HG03457 (cell line): ENCODE data around the gene MYO1F.
"Not testable (repeated sequence)": the region's sequence is repeated elsewhere in the genome, so short reads cannot be mapped to it uniquely, and the experiment has no call there.

Source experiments
- ATAC-seq: cut with Tn5 transposase; IDR thresholded peaks from one replicate; pipeline ENCODE4 v1.9.1; 2021; ENCODE audit warnings: moderate number of reproducible peaks; ENCODE audit not compliant: unreplicated experiment

MYO1F gene

DNA sequence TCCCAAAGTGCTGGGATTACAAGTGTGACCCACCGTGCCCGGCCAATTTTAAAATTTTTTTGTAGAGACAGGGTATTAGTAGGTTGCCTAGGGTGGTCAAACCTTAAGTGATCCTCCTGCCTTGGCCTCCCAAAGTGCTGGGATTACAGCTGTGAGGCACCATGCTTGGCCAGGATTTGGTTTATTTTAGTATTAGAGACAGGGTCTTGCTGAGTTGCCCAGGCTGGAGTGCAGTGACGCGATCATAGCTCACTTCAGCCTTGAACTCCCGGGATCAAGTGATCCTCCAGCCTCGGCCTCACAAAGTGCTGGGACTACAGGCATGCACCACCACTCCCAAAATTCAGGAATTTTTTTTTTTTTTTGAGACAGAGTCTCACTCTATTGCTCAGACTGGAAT, 57.9 kb downstream of the MYO1F start:
- ATAC-seq, result no peak

DNA sequence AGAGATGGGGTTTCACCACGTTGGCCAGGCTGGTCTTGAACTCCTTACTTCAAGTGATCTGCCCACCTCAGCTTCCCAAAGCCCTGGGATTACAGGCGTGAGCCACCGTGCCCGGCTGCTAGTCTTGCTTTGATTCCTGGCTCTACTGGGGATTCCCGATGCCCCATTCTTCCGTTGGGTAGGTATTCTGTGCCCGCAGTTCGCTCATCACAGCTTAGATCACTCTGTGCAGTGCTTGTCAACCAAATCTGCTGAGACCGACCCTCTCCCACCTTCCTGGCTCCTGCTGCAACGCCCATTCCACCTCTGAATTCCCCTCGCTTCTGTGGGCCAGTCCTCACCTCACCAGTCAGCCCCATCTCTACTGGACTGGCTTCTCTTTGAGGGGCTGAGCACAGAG, 58.7 kb downstream of the MYO1F start:
- ATAC-seq, result no peak

DNA sequence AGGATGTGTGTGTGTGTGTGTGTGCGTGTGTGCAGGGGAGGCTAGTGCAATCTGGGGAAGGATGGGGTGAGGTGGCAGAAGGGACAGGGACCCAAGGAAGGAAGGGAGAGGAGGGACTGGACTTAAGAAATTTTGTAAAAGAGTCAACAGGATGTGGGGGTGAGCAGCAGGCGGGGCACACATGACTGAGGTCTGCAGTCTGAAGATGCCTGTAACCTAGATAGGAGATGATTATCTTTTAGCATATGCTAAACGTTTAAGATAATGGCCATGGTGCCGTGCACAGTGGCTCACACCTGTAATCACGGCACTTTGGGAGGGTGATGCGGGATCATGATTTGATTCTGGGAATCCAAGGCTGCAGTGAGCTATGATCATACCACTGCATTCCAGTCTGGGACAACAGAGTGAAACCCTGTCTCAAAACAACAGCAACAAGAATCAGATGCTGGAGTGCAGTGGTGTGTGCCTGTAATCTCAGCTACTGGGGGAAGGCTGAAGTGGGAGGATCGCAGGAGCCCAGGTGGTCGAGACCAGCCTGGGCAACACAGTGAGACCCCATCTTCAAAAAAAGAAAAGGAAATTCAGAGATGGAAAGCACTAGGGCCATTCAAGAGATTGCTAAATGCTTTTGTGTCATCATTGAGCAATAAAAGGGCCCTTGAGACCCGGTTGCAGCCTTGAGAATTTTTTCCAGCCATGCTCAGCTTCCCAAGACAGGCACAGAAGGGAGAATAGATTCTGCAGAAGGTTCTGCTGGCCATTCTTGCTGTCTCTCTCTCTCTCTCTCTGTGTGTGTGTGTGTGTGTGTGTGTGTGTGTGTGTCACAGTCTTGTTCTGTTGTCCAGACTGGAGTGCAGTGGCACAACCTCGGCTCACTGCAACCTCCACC, 59.4 kb downstream of the MYO1F start:
- ATAC-seq, result no peak

DNA sequence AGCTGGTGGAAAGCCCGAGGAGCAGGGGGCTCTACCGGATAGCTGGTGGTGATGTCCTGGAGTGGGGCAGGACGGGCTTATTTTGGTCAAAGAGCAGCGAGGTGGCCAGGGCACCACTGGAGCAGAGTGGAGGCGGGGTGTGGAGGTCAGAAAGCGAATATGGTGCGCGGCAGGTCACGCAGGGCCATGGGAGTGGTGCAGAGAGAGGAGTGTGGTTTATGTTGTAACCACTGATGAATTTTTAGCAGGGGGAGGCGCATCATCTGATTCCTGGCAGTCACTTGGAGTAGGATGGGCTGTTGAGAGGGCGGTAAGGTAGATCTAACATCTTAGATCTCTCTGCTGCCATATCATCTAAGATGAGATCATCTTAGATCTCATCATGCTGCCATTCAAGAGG, 61.9 kb downstream of the MYO1F start:
- no peak for ATAC-seq

DNA sequence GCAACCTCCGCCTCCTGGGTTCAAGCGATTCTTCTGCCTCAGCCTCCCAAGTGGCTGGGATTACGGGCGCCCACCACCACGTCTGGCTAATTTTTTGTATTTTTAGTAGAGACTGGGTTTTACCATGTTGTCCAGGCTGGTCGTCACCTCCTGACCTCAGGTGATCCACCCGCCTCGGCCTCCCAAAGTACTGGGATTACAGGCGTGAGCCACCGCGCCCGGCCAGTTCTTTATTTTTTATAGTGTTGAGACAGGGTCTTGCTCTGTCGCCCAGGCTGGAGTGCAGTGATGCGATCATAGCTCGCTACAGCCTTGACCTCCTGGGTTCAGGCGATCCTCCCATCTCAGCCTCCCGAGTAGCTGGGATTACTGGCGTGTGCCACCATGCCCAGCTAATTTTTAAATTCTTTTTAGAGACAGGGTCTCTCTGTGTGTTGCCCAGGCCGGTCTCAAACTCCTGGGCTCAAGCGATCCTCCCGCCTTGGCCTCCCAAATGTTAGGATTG, 62.7 kb downstream of the MYO1F start:
- not testable (repeated sequence) for ATAC-seq

DNA sequence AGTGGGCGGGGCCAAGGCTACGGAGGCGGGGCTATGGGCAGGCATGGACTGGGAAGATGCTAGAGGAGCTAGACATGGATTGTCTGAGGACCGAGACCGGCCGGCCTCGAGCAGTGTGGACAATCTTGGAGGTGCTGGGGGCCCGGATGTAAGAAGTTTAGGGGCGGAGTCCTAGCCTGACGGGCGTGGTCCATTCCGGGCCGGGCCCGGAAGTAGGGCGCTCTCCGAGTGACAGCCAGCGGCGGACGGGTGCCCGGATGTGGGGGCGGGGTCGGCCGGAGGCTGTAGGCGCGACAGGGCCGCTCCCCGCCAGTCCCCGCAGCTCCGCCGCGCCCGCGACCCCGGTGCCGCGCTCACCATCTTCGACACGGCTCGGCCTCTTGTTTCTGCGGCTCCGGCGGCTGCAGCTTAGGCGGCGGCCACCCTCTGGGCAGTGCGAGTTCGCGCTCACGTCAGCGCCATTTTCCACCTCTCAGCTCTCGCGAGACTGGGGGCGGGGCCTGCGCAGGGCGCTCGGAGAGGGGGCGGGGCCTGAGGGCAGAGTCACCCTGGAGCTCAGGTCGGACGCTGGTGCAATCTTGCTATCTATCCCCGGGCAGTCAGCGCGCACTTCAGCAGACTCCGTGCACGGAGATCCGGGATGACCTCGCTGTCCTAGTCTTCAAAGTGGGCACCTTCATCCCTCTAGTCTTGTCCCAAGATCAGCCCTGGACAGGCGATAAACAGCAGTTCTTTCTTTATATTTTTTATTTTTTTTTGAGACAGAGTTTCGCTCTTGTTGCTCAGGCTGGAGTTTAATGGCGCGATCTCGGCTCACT, 63.3 kb downstream of the MYO1F start, which contains the start of gene ZNF414:
Gene ZNF414, minus strand, starts transcription at position 481 of the 818 bp plus-strand sequence. Its CDS starts 121 bp downstream, at position 360.
- peak; percentile 74 for ATAC-seq

DNA sequence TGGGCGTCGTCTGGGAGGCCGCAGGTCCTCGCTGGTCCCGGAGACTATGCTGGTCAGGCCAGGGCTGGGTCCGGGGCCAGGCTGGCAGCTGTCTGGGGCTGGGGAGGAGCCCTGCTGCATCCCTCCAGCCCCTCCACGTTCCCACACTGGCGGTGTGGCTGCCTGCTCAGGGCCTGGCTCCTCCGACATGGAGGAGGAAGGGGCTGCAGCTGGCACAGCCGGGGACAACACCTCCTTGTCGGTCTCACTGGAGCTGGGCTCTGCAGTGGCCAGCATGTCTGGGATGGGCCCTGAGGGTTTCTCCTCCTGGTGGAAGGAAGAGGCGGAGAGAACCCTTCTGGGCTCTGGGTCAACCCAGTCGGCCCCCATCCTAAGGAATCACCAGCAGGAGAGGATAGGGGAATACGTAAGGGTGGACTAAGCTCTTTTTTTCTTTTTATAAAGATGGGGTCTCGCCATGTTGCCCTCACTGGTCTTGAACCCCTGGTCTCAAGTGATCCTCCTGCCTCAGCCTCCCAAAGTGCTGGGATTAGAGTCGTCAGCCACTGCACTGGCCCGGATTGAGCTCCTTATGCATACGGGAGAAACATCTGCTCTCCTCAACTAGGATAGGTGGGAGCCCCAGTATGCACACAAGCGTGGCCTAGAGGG, 64.1 kb downstream of the MYO1F start:
- ATAC-seq, result no peak

DNA sequence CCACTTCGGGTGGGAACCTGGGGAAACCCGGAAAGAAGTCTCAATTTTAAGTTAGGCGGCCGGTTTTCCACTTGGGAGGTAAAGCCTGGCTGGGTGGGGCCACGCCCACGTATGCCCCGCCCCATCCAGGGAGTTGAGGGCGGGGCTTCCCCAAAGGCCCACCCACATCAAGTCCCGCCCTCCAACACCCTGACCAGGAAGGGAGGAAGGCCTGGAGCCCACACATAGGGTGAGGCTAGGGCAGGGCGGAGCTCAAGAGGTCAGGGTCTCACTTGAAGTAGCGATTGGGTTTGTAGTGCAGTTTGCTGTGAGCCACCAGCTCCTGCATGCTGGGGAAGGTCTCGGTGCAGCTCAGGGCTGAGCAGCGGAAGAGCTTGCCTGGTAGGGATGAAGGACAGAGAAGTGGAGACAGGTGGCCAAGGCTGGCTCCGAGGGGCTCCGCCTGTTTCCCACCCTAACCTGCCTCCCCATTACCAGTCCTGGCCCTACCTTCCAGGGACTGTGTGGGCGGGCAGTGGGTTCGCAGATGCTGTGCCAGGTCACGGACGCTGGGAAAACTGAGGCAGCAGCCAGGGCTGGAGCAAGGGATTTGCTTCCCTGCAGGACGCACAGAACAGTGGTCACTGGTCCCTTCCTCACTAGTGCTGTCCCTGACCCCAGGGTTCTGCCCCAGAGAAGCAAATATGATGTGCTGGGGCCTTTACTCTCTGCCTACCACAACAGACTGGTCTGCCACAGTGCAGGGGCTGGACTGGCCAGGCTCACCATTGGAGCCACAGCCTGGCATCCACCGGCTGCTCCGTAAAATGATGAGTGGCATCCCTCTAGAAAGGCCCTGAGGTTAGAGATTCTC, 64.9 kb downstream of the MYO1F start:
- ATAC-seq, result no peak

DNA sequence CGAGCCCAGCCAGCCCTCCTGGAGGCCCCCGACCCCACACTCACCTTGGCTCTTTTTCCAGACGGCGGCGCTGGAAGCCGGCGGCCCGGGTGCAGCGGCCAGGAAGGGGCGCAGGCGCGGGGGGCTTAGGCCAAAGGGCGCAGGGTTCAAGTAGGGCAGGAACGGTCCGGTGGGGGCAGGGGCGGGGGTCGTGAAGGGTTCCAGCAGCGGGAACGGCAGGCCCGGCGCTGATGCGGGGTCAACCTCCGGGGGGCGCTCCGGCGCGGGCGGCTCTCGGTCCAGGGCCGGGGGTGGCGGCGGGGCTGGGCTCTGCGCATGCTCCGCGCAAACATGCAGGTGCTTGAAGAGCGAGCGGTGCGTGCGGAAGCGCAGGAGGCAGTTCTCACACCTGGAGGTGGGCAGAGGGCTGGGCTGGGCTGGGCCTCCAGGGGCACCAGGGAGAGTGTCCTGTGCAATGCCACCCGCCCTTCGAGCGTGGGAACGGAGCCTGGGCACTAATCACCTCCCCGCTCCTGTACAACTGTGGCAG, 65.6 kb downstream of the MYO1F start:
- no peak for ATAC-seq

DNA sequence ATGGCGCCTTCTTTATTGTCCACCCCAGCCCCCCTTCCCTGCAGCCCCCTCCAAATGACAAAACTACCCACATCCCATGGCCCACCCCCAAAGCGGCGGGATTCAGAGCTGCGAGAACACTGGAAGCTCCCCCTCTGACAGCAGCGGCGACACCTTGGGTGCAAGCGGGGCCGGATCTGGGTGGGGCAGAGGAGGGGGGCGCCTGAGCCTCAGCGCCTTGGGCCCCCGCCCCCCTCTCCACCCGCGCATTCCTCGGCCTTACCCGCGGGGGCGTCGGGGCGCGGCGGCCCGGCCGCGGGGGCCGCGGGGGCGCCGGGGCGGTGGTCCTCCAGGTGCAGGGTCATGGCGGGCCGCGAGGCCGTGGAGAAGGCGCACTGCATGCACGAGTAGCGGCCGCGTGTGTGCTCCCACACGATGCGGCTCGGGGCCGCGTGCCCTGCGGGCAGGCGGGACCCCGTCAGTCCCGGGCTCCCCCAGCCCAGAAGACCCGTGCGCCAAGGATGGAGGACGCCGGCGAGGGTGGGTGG, 66.6 kb downstream of the MYO1F start:
- no peak for ATAC-seq

DNA sequence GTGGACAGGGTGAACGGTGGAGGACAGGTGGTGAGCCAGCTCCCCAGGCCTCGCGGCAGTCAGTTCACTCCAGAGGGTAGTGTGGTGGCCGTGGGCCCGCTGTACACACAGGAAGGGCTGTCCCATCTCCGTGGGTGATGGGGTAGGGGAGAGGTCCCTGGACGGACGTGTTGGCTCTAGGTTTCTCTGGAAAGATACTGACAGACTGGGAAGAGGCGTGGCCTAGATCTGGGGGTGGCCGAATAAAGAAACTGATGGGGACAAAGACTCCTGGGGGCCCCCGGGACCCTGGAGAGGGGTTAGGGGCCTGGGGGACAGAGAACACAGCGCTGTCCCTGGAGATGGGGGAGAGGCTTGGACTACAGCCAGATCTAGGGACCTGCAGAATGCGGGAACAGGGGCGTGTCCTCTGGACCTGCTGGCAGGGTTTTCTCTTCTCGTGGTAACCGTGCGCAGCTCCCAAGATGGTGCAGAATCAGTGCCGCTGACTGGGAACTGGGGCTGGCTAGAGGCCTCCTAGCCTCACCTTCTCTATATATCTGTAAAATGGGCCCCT, 70.8 kb downstream of the MYO1F start:
- no peak for ATAC-seq

DNA sequence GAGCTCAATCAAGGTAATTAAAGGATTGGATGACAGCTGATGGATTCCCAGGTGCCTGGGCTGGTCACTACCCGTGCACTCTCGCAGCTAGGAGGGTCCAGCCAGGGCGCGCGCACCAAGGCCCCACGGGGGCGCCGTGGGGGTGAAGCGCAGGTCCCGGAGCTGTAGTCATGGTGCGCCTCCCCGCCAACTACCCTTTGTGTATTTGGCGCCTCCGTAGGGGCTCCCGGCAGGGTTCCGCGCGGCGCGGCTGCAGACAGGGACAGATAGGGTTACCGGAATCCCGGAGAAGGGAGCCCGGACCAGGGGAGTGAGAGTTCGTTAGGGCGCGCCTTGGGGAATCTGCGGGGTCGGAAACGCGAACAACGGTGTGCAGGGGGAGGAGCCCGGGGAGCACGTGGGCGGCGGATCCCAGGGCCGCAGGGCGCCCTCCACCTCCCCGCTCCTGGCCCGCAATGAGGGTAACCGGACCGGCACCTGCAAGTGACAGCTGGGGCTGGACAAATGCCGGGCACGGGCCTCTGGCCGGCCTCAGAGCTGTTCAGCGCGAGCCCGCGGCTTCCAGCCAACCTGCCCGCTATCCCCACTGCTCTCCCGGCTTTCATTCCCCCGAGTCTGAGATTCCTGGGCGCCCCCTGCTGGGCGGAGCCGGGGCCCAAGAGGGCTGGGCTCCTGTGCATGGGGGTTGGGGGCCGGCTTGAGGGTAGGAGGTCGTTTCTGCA, 71.4 kb downstream of the MYO1F start:
- ATAC-seq, result no peak

DNA sequence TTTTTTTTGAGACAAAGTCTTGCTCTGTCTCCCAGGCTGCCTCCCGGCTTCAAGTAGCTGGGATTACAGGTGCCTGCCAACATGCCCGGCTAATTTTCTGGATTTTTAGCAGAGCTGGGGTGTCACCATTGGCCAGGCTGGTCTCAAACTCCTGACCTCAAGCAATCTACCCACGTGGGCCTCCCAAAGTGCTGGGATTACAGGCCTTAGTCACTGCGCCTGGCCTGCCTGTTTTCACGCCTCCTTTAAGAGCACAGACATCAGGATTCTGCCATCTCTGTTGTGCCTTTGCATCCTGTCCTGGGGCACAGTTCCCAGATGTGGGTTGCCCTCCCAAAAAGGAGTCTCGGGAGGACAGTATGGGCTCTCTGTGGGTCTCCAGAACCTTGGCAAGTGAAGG, 72.3 kb downstream of the MYO1F start:
- no peak for ATAC-seq

DNA sequence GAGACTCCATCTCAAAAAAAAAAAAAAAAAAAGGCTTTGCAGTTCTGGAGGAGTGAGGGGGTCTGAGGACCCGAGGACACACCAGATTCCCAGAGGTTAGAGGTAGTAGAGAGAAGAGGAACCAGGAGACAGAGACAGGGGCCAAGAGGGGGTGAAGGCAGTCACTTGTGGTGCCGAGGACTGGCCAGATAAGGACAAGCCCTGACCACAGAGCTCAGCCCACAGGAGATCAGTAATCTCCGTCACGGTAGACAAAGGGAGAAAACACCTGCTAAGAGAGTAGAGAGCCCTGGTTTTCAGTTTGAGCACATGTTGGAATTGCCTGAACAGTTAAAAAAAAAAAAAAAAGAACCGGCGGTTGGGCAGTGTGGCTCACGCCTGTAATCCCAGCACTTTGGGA, 73.1 kb downstream of the MYO1F start:
- no peak for ATAC-seq

DNA sequence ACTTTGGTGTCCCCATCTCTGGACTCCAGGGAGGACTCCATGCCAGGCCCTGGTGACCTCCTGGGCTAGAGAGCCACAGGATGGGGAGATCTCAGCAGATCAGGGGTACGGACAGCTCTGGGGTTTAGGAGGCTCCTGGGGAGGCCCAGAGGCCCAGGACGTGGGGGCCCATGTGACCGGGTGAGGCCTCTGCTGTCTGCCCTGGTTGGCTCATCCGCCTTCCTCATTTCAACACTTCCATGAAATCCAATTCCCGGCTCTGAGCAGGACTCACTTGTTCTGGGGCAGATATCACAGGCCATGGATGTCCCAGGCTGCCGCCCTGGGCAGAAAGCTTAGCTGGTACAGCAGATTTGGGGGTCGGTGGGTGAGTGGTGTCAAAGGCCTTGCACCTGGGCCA, 73.7 kb downstream of the MYO1F start:
- ATAC-seq, result no peak

DNA sequence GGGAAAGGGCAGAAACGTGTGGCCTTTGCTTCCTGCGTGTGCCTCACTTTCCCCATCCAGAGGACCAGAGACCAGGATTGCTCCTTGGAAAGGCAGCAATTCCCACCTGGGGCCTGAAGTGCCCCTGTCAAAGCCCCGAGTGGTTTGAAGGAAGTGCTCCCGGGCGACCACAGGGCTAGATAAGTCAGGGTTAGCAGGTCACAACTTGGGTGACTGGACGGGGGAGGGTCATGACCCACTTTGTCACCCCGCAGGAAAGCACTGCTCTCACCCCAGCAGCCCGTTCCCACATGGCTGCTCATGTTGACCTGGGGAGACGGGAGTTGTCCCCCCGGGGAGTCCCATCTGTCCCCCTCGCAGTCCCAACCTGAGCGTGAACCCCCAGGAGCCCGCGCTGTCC, 75.3 kb downstream of the MYO1F start:
- no peak for ATAC-seq

DNA sequence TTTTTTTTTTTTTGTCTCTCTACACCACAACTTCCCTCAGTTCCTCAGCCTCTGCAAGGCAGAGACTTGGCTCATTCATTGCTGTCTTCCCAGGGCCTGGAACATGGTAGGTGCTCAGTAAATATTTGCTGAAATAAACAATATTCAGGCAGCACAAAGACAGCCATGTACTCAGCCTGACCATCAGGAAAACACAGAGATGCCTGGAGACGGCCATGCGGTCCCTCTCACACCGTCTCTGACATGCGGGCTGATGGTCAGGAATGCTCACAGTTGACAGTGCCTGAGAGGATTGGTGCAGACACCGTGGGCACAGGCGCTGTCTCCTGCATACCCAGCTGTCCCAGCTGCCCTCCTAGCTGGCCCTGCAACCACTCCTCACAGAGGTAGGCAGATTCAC, 75.7 kb downstream of the MYO1F start:
- ATAC-seq, result no peak

DNA sequence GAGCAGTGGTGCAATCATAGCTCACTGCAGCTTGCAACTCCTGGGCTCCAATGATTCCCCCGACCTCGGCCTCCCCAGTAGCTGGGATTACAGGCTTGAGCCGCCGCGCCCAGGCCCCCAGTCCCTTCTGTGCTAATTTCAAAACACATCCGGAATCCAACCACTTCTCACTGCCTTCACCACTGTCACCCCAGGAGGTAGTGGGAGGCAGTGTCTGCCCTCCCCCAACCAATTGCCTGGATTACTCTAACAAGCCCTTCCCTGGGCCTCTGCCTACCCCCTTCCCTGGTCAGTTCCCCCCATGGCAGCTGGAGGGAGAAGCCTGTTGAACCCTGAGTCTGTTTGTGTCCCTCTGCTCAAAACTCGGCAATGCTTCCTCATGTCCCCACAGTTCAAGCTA, 77.1 kb downstream of the MYO1F start:
- ATAC-seq, result no peak
